Upper lobe of left lung (tissue), 6 donors: ENCODE results near the gene RRP36. TPM values are rescaled to one million over a fixed set of nuclear protein-coding genes. Genes with fewer than 3 reads are reported as not detected.
"Not testable (repeated sequence)": the region's sequence is repeated elsewhere in the genome, so short reads cannot be mapped to it uniquely, and the experiment has no call there.

ENCODE experiments used
- ATAC-seq, 2 donors: fragments of 200-7000 bp; cut with Tn5 transposase; one replicate each; pipeline ENCODE4 v1.9.1; 2022; ENCODE audit warnings: mild to moderate bottlenecking in 2 of 2, moderate library complexity in 2 of 2; ENCODE audit not compliant: low FRiP score in 2 of 2
- DNase-seq, 2 donors: peaks; one replicate each; pipeline ENCODE4 v3.0.0-alpha.2; 2019 to 2020
- H3K27ac ChIP-seq, 4 donors: fragments of 200-600 bp; sonication (generic); one replicate each; pipeline ENCODE4 v1.5.1; 2016 to 2019
- H3K27me3 ChIP-seq, 4 donors: fragments of 200-600 bp; sonication (generic); one replicate each; pipeline ENCODE4 v1.5.1; 2017 to 2019
- H3K36me3 ChIP-seq, 4 donors: fragments of 200-600 bp; sonication (generic); one replicate each; pipeline ENCODE4 v1.5.1; 2016 to 2019
- H3K4me1 ChIP-seq, 4 donors: fragments of 200-600 bp; sonication (generic); one replicate each; pipeline ENCODE4 v1.5.1; 2018 to 2019
- H3K4me3 ChIP-seq, 4 donors: fragments of 200-600 bp; sonication (generic); one replicate each; pipeline ENCODE4 v1.5.1; 2017 to 2019; ENCODE audit warnings: mild to moderate bottlenecking in 2 of 4, moderate library complexity in 1 of 4
- H3K9me3 ChIP-seq, 4 donors: fragments of 200-600 bp; sonication (generic); one replicate each; pipeline ENCODE4 v1.5.1; 2018 to 2019
- CTCF ChIP-seq, 6 experiments: fragments of 450-650 bp in 4 of 6; fragments of 200-600 bp in 2 of 6; sonication (generic) in 2 of 6; IDR thresholded peaks; one replicate each; pipeline ENCODE4 v1.5.1; 2016 to 2019; ENCODE audit warnings: antibody characterized with exemption in 6 of 6
- EP300 ChIP-seq, 4 donors: sonication (generic); formaldehyde crosslinking; IDR thresholded peaks; one replicate each; pipeline ENCODE4 v1.5.1; 2017; ENCODE audit warnings: antibody characterized with exemption in 4 of 4, control low read depth in 2 of 4
- POLR2A ChIP-seq, 4 donors: fragments of 450-650 bp; IDR thresholded peaks; one replicate each; pipeline ENCODE4 v1.5.1; 2016 to 2017; ENCODE audit warnings: antibody characterized with exemption in 4 of 4, mild to moderate bottlenecking in 2 of 4
- POLR2AphosphoS5 ChIP-seq, 2 donors: sonication (generic); formaldehyde crosslinking; IDR thresholded peaks; one replicate each; pipeline ENCODE4 v1.5.1; 2017; ENCODE audit warnings: antibody characterized with exemption in 2 of 2
- WGBS, 2 donors: methylation state at CpG; one replicate each; pipeline ENCODE4 v1.1.5; 2017 to 2018; 5-methylcytosine and 5-hydroxymethylcytosine counted together
- total RNA-seq, 6 donors: library from RNA; depleted of rRNA in 4 of 6; stranded (reverse); fragments of >200 nt in 4 of 6; gene quantifications; one replicate each; pipeline versions ENCODE4 v1.1.0 to v1.2.1, GENCODE V29; 2016 to 2021
- donor health status: DM: no; HTN: no; CAD: no; lungs with moderate emphysema.
- donor health status: DM: no; HTN: yes; CAD: no; lungs with severe emphysema.

RRP36 gene
- total RNA-seq, 6 donors from 2014 or later: 32.0 to 77.2 (median 45.9) TPM

GRCh38 chr6:43038727-43039126 is 17.3 kb downstream of the RRP36 start:
- H3K9me3 ChIP-seq: no peaks in the 10 kb centered on the region
- no peak for TF ChIP-seq CTCF (IDR thresholded peaks at IDR 0.05)
- no peak for TF ChIP-seq POLR2AphosphoS5 (IDR thresholded peaks at IDR 0.05)
- TF ChIP-seq EP300 (IDR thresholded peaks at IDR 0.05): no peak
- TF ChIP-seq POLR2A (IDR thresholded peaks at IDR 0.05): no peak
- no peaks in the 10 kb centered on the region for H3K4me1 ChIP-seq
- DNase-seq: no peak
- 84 to 96% methylated on average over 9 of the region's 9 CpGs for WGBS, 2 donors
- no peaks in the 10 kb centered on the region for H3K27me3 ChIP-seq
- no peak for ATAC-seq
- H3K36me3 ChIP-seq: peaks cover 15 to 89% (median 60%) of the 10 kb centered on the region in 4 donors
- no peak overlapping the region for H3K4me3 ChIP-seq
- H3K27ac ChIP-seq: no peak overlapping the region

GRCh38 chr6:43040542-43041257 is 19.3 kb downstream of the RRP36 start:
- Histone ChIP-seq H3K9me3 (no peaks in the 10 kb centered on the region), H3K4me1 (no peaks in the 10 kb centered on the region), H3K36me3 (peaks cover 15 to 88% (median 65%) of the 10 kb centered on the region in 4 donors), H3K4me3 (no peak overlapping the region), H3K27ac (no peak overlapping the region), H3K27me3 (no peaks in the 10 kb centered on the region)
- 93% methylated on average over 15 to 18 of the region's 18 CpGs for WGBS, 2 donors
- ATAC-seq: no peak
- no peak for DNase-seq
- no peak for TF ChIP-seq CTCF (IDR thresholded peaks at IDR 0.05)

- H3K27me3 ChIP-seq, H3K4me3 ChIP-seq, H3K4me1 ChIP-seq, H3K9me3 ChIP-seq, DNase-seq, H3K27ac ChIP-seq, ATAC-seq: not testable (repeated sequence)
- WGBS, 2 donors: 93 to 97% methylated on average over 8 of the region's 8 CpGs
- H3K36me3 ChIP-seq: peaks cover 15 to 89% (median 70%) of the 10 kb centered on the region in 4 donors
Observed at GRCh38 chr6:43041475-43041874, 20.1 kb downstream of the RRP36 start.

- H3K4me1 ChIP-seq: no peaks in the 10 kb centered on the region
- DNase-seq: no peak
- no peak overlapping the region for H3K4me3 ChIP-seq
- WGBS, 2 donors: 88 to 94% methylated on average over 9 of the region's 9 CpGs
- no peak overlapping the region for H3K27ac ChIP-seq
- ATAC-seq: no peak
- no peaks in the 10 kb centered on the region for H3K27me3 ChIP-seq
- TF ChIP-seq EP300 (IDR thresholded peaks at IDR 0.05) (no peak), POLR2A (IDR thresholded peaks at IDR 0.05) (no peak), POLR2AphosphoS5 (IDR thresholded peaks at IDR 0.05) (no peak), CTCF (IDR thresholded peaks at IDR 0.05) (no peak)
- no peaks in the 10 kb centered on the region for H3K9me3 ChIP-seq
- H3K36me3 ChIP-seq: peaks cover 6 to 88% (median 64%) of the 10 kb centered on the region in 4 donors
Observed at GRCh38 chr6:43043310-43043709, 21.9 kb downstream of the RRP36 start.

GRCh38 chr6:43045371-43045930 is 24.0 kb downstream of the RRP36 start:
- H3K27ac ChIP-seq: no peak overlapping the region
- peaks cover 6 to 88% (median 60%) of the 10 kb centered on the region in 4 donors for H3K36me3 ChIP-seq
- H3K4me1 ChIP-seq: no peaks in the 10 kb centered on the region
- DNase-seq: no peak
- no peak overlapping the region for H3K4me3 ChIP-seq
- WGBS, 2 donors: 91 to 94% methylated on average over 8 to 11 of the region's 11 CpGs
- TF ChIP-seq POLR2A (IDR thresholded peaks at IDR 0.05): no peak
- no peak for TF ChIP-seq EP300 (IDR thresholded peaks at IDR 0.05)
- no peak for TF ChIP-seq CTCF (IDR thresholded peaks at IDR 0.05)
- no peak for TF ChIP-seq POLR2AphosphoS5 (IDR thresholded peaks at IDR 0.05)
- no peak for ATAC-seq
- H3K27me3 ChIP-seq: no peaks in the 10 kb centered on the region
- H3K9me3 ChIP-seq: no peaks in the 10 kb centered on the region
